Glutamatergic neuron (in vitro differentiated cells): ENCODE results near the gene TMED1. TPM values are rescaled to one million over a fixed set of nuclear protein-coding genes. Genes with fewer than 3 reads are reported as not detected.
A peak's percentile ranks its signal among the peaks of the same experiment; 100 is the strongest.

Source experiments
- DNase-seq: peaks from one replicate; pipeline ENCODE4 v3.0.0; 2022
- H3K27ac Mint-ChIP-seq: one replicate; pipeline ENCODE4 v1.8.0; 2020; ENCODE audit warnings: mild to moderate bottlenecking, mixed read lengths, inconsistent platforms; ENCODE audit not compliant: unreplicated experiment
- H3K27me3 Mint-ChIP-seq: one replicate; pipeline ENCODE4 v1.8.0; 2020; ENCODE audit warnings: mild to moderate bottlenecking, moderate library complexity, mixed read lengths, inconsistent platforms; ENCODE audit not compliant: unreplicated experiment
- H3K36me3 Mint-ChIP-seq: one replicate; pipeline ENCODE4 v1.8.0; 2020; ENCODE audit warnings: mild to moderate bottlenecking, mixed read lengths, inconsistent platforms; ENCODE audit not compliant: unreplicated experiment
- H3K4me1 Mint-ChIP-seq: one replicate; pipeline ENCODE4 v1.8.0; 2020; ENCODE audit warnings: mild to moderate bottlenecking, low read depth, mixed read lengths, inconsistent platforms; ENCODE audit not compliant: unreplicated experiment
- H3K4me3 Mint-ChIP-seq: one replicate; pipeline ENCODE4 v1.8.0; 2020; ENCODE audit warnings: mild to moderate bottlenecking, mixed read lengths, inconsistent platforms; ENCODE audit not compliant: unreplicated experiment
- H3K9me3 Mint-ChIP-seq: one replicate; pipeline ENCODE4 v1.8.0; 2020; ENCODE audit warnings: mild to moderate bottlenecking, moderate library complexity, mixed read lengths, inconsistent platforms; ENCODE audit not compliant: unreplicated experiment
- CTCF ChIP-seq: fragments of 200-600 bp; sonication (generic); IDR thresholded peaks from one replicate; pipeline ENCODE4 v1.5.0; 2021; ENCODE audit not compliant: partially characterized antibody, unreplicated experiment
- total RNA-seq: library from RNA; stranded (reverse); fragmentation: NEBNext Ultra II Directional; extraction: Animal tissue kit (Norgen Biotek cat#: 25700); gene quantifications from one replicate; pipeline ENCODE4 v1.2.1, GENCODE V29; 2021; ENCODE audit not compliant: unreplicated experiment

TMED1 gene
- total RNA-seq, 1 donor from 2014 or later, result 10.4 TPM

DNA sequence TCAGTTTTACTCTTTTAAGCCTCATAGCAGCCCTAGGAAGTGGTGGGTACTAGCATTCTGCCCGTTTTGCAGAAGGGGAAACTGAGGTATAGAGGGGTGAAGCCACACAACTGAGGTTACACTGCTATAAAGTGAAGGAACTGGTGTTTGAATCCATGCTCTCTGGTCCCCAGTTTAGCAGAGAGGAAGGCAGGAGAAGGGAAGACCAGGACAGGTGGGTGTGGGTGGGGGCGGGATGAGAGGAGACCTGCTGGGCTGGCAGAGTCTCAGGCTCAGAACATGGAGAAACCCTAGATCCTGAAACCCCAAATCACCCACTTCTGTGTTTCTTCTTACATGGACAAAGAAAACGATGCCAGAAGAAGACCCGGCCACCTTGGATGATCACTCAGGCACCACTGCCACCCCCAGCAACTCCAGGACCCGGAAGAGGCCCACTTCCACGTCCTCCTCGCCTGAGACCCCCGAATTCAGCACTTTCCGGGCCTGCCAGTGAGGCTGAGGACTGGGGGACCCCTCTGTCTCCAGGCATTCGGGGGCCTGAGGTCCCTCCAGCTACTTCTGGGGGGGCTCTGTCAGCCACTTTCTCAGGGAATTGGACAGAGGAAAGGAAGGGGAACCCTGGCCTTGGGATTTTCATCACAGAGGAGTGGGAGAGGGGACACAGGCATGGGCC, 33.0 kb upstream of the TMED1 start:
- no peaks in the 10 kb centered on the region for H3K36me3 Mint-ChIP-seq
- H3K27ac Mint-ChIP-seq, result no peak overlapping the region
- no peak for TF ChIP-seq CTCF
- peaks cover 12% of the 10 kb centered on the region for H3K4me1 Mint-ChIP-seq
- peaks cover 14% of the 10 kb centered on the region for H3K27me3 Mint-ChIP-seq
- no peak overlapping the region for H3K4me3 Mint-ChIP-seq
- H3K9me3 Mint-ChIP-seq, result peaks cover 13% of the 10 kb centered on the region
- no peak for DNase-seq

GRCh38 chr19:10866495-10866894, 30.5 kb upstream of the TMED1 start:
- Mint-ChIP-seq H3K4me1 (peaks cover 16% of the 10 kb centered on the region), H3K27me3 (peaks cover 9% of the 10 kb centered on the region), H3K9me3 (peaks cover 10% of the 10 kb centered on the region), H3K4me3 (no peak overlapping the region), H3K36me3 (no peaks in the 10 kb centered on the region), H3K27ac (no peak overlapping the region)
- no peak for TF ChIP-seq CTCF
- no peak for DNase-seq

DNA sequence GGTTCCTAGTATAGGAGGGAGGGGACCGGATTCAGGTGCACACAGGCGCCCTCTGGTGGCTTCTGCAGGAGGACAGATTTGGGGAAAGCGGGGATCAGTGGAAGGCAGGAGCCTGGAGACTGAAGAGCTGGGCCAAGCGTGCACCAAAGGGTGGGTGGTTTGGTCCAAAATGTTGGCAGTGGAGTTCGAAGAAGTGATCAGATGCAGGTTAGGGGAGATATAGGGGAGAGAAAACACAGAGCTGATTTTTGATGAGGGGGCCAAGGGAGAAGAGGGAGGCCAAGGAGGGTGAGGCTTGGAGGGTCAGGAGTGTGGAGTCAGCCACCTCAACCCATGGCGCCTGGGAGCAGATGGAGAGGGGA, 28.5 kb upstream of the TMED1 start:
- H3K9me3 Mint-ChIP-seq, result peaks cover 8% of the 10 kb centered on the region
- peaks cover 18% of the 10 kb centered on the region for H3K4me1 Mint-ChIP-seq
- peak; percentile 88 for DNase-seq
- H3K4me3 Mint-ChIP-seq, result peak overlapping the region; percentile 12
- peaks cover 2% of the 10 kb centered on the region for H3K27me3 Mint-ChIP-seq
- peak; percentile 81 for TF ChIP-seq CTCF
- H3K27ac Mint-ChIP-seq, result no peak overlapping the region
- no peaks in the 10 kb centered on the region for H3K36me3 Mint-ChIP-seq

DNA sequence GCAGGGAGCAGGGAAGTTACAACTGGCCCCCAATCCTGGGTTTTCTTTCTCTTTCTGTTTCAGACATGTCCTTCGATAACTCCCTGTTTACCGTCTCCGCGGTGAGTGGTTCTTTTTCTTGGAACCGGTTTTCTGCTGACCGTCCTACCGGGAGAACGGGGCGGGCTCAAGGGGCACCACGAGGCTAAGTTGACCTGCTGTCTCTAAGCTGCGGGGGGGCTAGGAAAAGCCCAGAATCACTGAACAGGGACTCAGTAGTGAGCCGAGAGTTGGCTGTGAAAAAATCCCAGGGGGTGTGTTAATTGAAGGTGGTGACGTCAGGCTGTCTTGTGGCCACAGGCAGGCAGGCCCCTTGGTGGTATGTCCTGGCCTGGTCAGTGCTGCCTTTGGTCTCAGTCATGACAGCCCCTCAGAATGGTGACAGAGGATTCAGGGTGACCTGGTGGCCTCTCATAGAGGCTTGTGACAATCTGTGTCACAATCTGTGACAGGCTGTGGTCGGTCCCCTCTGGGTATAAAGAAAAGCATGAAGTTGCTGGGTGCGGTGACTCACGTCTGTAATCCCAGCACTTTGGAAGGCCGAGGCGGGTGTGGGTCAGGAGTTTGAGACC, 27.2 kb upstream of the TMED1 start:
- Mint-ChIP-seq H3K4me3 (peak overlapping the region; percentile 63), H3K27me3 (peaks cover 2% of the 10 kb centered on the region), H3K27ac (peak overlapping the region; percentile 96), H3K4me1 (peaks cover 20% of the 10 kb centered on the region), H3K36me3 (no peaks in the 10 kb centered on the region), H3K9me3 (peaks cover 8% of the 10 kb centered on the region)
- peak; percentile 66 for DNase-seq
- no peak for TF ChIP-seq CTCF

- peak; percentile 10 for TF ChIP-seq CTCF
- peaks cover 8% of the 10 kb centered on the region for H3K9me3 Mint-ChIP-seq
- no peaks in the 10 kb centered on the region for H3K36me3 Mint-ChIP-seq
- peaks cover 21% of the 10 kb centered on the region for H3K4me1 Mint-ChIP-seq
- H3K4me3 Mint-ChIP-seq, result peak overlapping the region; percentile 63
- DNase-seq, result no peak
- peak overlapping the region; percentile 96 for H3K27ac Mint-ChIP-seq
- H3K27me3 Mint-ChIP-seq, result peaks cover 2% of the 10 kb centered on the region
Measured at GRCh38 chr19:10862561-10863106, 26.6 kb upstream of the TMED1 start.
